Mucosa of descending colon (tissue), 3 donors: Measurements from ENCODE around the gene CTDSP2. TPM values are rescaled to one million over a fixed set of nuclear protein-coding genes. Genes with fewer than 3 reads are reported as not detected.
"Not testable (repeated sequence)": the region's sequence is repeated elsewhere in the genome, so short reads cannot be mapped to it uniquely, and the experiment has no call there.

ENCODE experiments used
- ATAC-seq: fragments of 200-7000 bp; cut with Tn5 transposase; one replicate; pipeline ENCODE4 v1.9.1; 2020; ENCODE audit warnings: mild to moderate bottlenecking, moderate library complexity
- DNase-seq, 3 donors: peaks; one replicate each; pipeline ENCODE4 v3.0.0-alpha.2; 2020
- H3K36me3 ChIP-seq: fragments of 200-600 bp; one replicate; pipeline ENCODE4 v1.8.0; 2021; ENCODE audit warnings: low read depth, mild to moderate bottlenecking
- H3K4me1 ChIP-seq: fragments of 200-600 bp; one replicate; pipeline ENCODE4 v1.8.0; 2021; ENCODE audit warnings: low read depth, mild to moderate bottlenecking
- H3K4me3 ChIP-seq: fragments of 200-600 bp; one replicate; pipeline ENCODE4 v1.8.0; 2021; ENCODE audit warnings: mild to moderate bottlenecking
- H3K9me3 ChIP-seq: fragments of 200-600 bp; one replicate; pipeline ENCODE4 v1.8.0; 2021; ENCODE audit warnings: mild to moderate bottlenecking
- CTCF ChIP-seq: fragments of 200-600 bp; IDR thresholded peaks from one replicate; pipeline ENCODE4 v1.8.0; 2022; ENCODE audit warnings: antibody characterized with exemption, mild to moderate bottlenecking
- intact Hi-C, 2 donors: fragments of 100-400 bp; cut with DNase I in 1 of 2; cut with micrococcal nuclease in 1 of 2; formaldehyde crosslinking; loops; one replicate each; pipeline versions ENCODE4 v1.11.0 to v1.11.1; 2022; cut with DNase I, micrococcal nuclease
- total RNA-seq, 3 donors: library from RNA; stranded (reverse); fragmentation: NEBNext Ultra II Directional in 2 of 3; extraction: Animal tissue kit (Norgen Biotek cat#: 25700) in 2 of 3; gene quantifications; one replicate each; pipeline versions ENCODE4 v1.2.1 to v1.2.4, GENCODE V29; 2021 to 2023
- donor health status: DM: no; HTN: no; CAD: no; lungs with moderate emphysema.
- donor health status: DM: no; HTN: no; CAD: no.
- donor health status: DM: no; HTN: yes; CAD: no.

CTDSP2 gene
- total RNA-seq, 3 donors from 2014 or later: 220 to 339 (median 256) TPM

- intact Hi-C loops: no loop called here
- Histone ChIP-seq H3K4me3 (no peak overlapping the region), H3K9me3 (no peaks in the 10 kb centered on the region), H3K36me3 (no peaks in the 10 kb centered on the region), H3K4me1 (peaks cover 5% of the 10 kb centered on the region)
- DNase-seq: no peak
- no peak for ATAC-seq
- TF ChIP-seq CTCF: no peak
These were observed 7.5 kb upstream of the CTDSP2 start for GRCh38 chr12:57853864-57854556.

GRCh38 chr12:57852620-57853500 lies 6.3 kb upstream of the CTDSP2 start:
- intact Hi-C loops: no loop called here
- Histone ChIP-seq H3K4me3 (no peak overlapping the region), H3K9me3 (no peaks in the 10 kb centered on the region), H3K36me3 (no peaks in the 10 kb centered on the region), H3K4me1 (peaks cover 5% of the 10 kb centered on the region)
- peak; percentile 28 for ATAC-seq
- no peak for TF ChIP-seq CTCF
- DNase-seq: peak in 1 of 3 donors; percentile 39

GRCh38 chr12:57852200-57852599 lies 5.7 kb upstream of the CTDSP2 start:
- ATAC-seq: no peak
- intact Hi-C loops: no loop called here
- peaks cover 5% of the 10 kb centered on the region for H3K4me1 ChIP-seq

GRCh38 chr12:57851552-57851951 lies 5.0 kb upstream of the CTDSP2 start:
- DNase-seq: no peak
- intact Hi-C loops: no loop called here
- no peaks in the 10 kb centered on the region for H3K36me3 ChIP-seq
- no peak for TF ChIP-seq CTCF
- ATAC-seq: no peak
- no peak overlapping the region for H3K4me3 ChIP-seq
- no peaks in the 10 kb centered on the region for H3K9me3 ChIP-seq
- peaks cover 5% of the 10 kb centered on the region for H3K4me1 ChIP-seq

More at GRCh38 chr12:57852200-57852599, 5.7 kb upstream of the CTDSP2 start:
- TF ChIP-seq CTCF: no peak
- Histone ChIP-seq H3K36me3 (no peaks in the 10 kb centered on the region), H3K4me3 (no peak overlapping the region), H3K9me3 (no peaks in the 10 kb centered on the region)
- DNase-seq: peak in 1 of 3 donors; percentile 35

- DNase-seq: no peak
- Histone ChIP-seq H3K4me3 (no peak overlapping the region), H3K36me3 (no peaks in the 10 kb centered on the region), H3K9me3 (no peaks in the 10 kb centered on the region), H3K4me1 (peaks cover 5% of the 10 kb centered on the region)
- intact Hi-C loops: no loop called here
- no peak for TF ChIP-seq CTCF
- ATAC-seq: no peak
These were observed 4.4 kb upstream of the CTDSP2 start for GRCh38 chr12:57850854-57851430.

- H3K4me3 ChIP-seq, H3K4me1 ChIP-seq, H3K9me3 ChIP-seq, ATAC-seq, intact Hi-C loops, H3K36me3 ChIP-seq, DNase-seq: not testable (repeated sequence)
These were observed 2.9 kb upstream of the CTDSP2 start for GRCh38 chr12:57849447-57849846.
